SK-N-SH (cell line): Measurements from ENCODE around the gene GPR42. TPM values are rescaled to one million over a fixed set of nuclear protein-coding genes. Genes with fewer than 3 reads are reported as not detected.

ENCODE experiments used
- CTCF ChIA-PET: fragments of 300-600, 350-600 bp; formaldehyde crosslinking; extraction: SDS; loops from one replicate; lab custom pipeline; 2021; lab: Yijun Ruan, JAX
- POLR2A ChIA-PET: fragments of 350-600 bp; sonication (Branson Sonifier 250); formaldehyde crosslinking; extraction: SDS; loops from one replicate; lab custom pipeline; 2020; ENCODE audit warnings: antibody characterized with exemption, inconsistent platforms; lab: Yijun Ruan, JAX
- DNase-seq: peaks from one replicate; pipeline ENCODE4 v3.0.0; 2012
- H2AFZ ChIP-seq: fragments of 200-600 bp; sonication (generic); 2 replicates; pipeline ENCODE4 v1.8.1; 2016; ENCODE audit warnings: antibody characterized with exemption, mild to moderate bottlenecking, low read depth
- H3F3A ChIP-seq: fragments of 200-600 bp; sonication (generic); replicated peaks from 2 replicates; pipeline ENCODE3; 2016; ENCODE audit warnings: antibody characterized with exemption, mild to moderate bottlenecking; ENCODE audit not compliant: insufficient read depth
- H3K27ac ChIP-seq, 2 experiments: fragments of 200-500 bp in 1 of 2; fragments of 200-600 bp in 1 of 2; sonication (Bioruptor generic) in 1 of 2; sonication (generic), shearing (Covaris generic) in 1 of 2; 2 replicates each; pipeline versions ENCODE4 v1.5.1 to v1.6.1; 2014 to 2016; ENCODE audit warnings: low read depth in 2 of 2, inconsistent platforms in 1 of 2, low read length in 1 of 2, mild to moderate bottlenecking in 1 of 2, mixed read lengths in 1 of 2
- H3K27me3 ChIP-seq: fragments of 200-600 bp; sonication (generic), shearing (Covaris generic); 2 replicates; pipeline ENCODE4 v1.6.1; 2016; ENCODE audit warnings: mixed run types; ENCODE audit not compliant: insufficient read depth
- H3K36me3 ChIP-seq, 2 experiments: fragments of 200-500 bp in 1 of 2; fragments of 200-600 bp in 1 of 2; sonication (Bioruptor generic) in 1 of 2; sonication (generic) in 1 of 2; replicated peaks in 1 of 2; 2 replicates each; pipeline versions ENCODE3 to v1.5.1; 2014 to 2016; ENCODE audit warnings: low read length in 1 of 2, mild to moderate bottlenecking in 1 of 2; ENCODE audit not compliant: insufficient read depth in 2 of 2, control insufficient read depth in 1 of 2
- H3K4me1 ChIP-seq, 2 experiments: fragments of 200-500 bp in 1 of 2; fragments of 200-600 bp in 1 of 2; sonication (Bioruptor generic) in 1 of 2; sonication (generic), shearing (Covaris generic) in 1 of 2; 2 replicates each; pipeline versions ENCODE4 v1.5.1 to v1.6.1; 2014 to 2016; ENCODE audit warnings: low read depth in 1 of 2, low read length in 1 of 2, mixed run types in 1 of 2; ENCODE audit not compliant: insufficient read depth in 2 of 2, control insufficient read depth in 1 of 2
- H3K4me2 ChIP-seq: fragments of 200-600 bp; sonication (generic), shearing (Covaris generic); 2 replicates; pipeline ENCODE4 v1.6.1; 2017; ENCODE audit warnings: mixed run types
- H3K4me3 ChIP-seq, 2 experiments: fragments of 200-500 bp in 1 of 2; fragments of 200-600 bp in 1 of 2; sonication (Bioruptor generic) in 1 of 2; sonication (generic), shearing (Covaris generic) in 1 of 2; 2 replicates each; pipeline versions ENCODE4 v1.5.1 to v1.8.1; 2014 to 2016; ENCODE audit warnings: low read depth in 2 of 2, inconsistent platforms in 1 of 2, low read length in 1 of 2, mild to moderate bottlenecking in 1 of 2, mixed read lengths in 1 of 2, moderate library complexity in 1 of 2
- H3K79me2 ChIP-seq: fragments of 200-600 bp; sonication (generic); 2 replicates; pipeline ENCODE4 v1.8.1; 2017; ENCODE audit warnings: mild to moderate bottlenecking; ENCODE audit not compliant: insufficient read depth
- H3K9ac ChIP-seq: fragments of 200-600 bp; sonication (generic); 2 replicates; pipeline ENCODE4 v1.6.1; 2017; ENCODE audit warnings: mixed run types
- H3K9me2 ChIP-seq: fragments of 200-600 bp; sonication (generic); 2 replicates; pipeline ENCODE4 v1.6.1; 2017; ENCODE audit warnings: mixed run types
- H3K9me3 ChIP-seq: fragments of 200-600 bp; sonication (generic); 2 replicates; pipeline ENCODE4 v1.6.1; 2017; ENCODE audit warnings: mixed run types, mild to moderate bottlenecking, moderate library complexity
- H4K20me1 ChIP-seq: fragments of 200-600 bp; sonication (generic); 2 replicates; pipeline ENCODE4 v1.6.1; 2017; ENCODE audit warnings: mild to moderate bottlenecking, mixed run types; ENCODE audit not compliant: insufficient read depth
- CHD2 ChIP-seq: fragments of 150-350 bp; IDR thresholded peaks from 2 replicates; pipeline ENCODE4 v1.6.1; 2018; ENCODE audit warnings: low read length; ENCODE audit not compliant: partially characterized antibody
- CTCF ChIP-seq: fragments of 200-600 bp; sonication (generic); IDR thresholded peaks from 2 replicates; pipeline ENCODE4 v1.6.1; 2017; ENCODE audit warnings: antibody characterized with exemption, mild to moderate bottlenecking, moderate library complexity
- ELF1 ChIP-seq: IDR thresholded peaks from 2 replicates; pipeline ENCODE4 v1.4.0; 2012
- NFIC ChIP-seq: IDR thresholded peaks from 2 replicates; pipeline ENCODE4 v1.4.0; 2012; ENCODE audit warnings: borderline replicate concordance
- NRF1 ChIP-seq: IDR thresholded peaks from 2 replicates; pipeline ENCODE4 v1.6.1; 2012; ENCODE audit warnings: low read depth, mild to moderate bottlenecking, low read length
- POLR2AphosphoS5 ChIP-seq: IDR thresholded peaks from 2 replicates; pipeline ENCODE4 v1.6.1; 2012; ENCODE audit warnings: low read depth, low read length
- RCOR1 ChIP-seq: fragments of 150-350 bp; IDR thresholded peaks from 2 replicates; pipeline ENCODE4 v1.6.1; 2017; ENCODE audit warnings: antibody characterized with exemption, low read length
- RFX5 ChIP-seq: IDR thresholded peaks from 2 replicates; pipeline ENCODE4 v1.6.1; 2012; ENCODE audit warnings: mild to moderate bottlenecking, improper control_type of control experiment, low read length
- SIN3A ChIP-seq: IDR thresholded peaks from 2 replicates; pipeline ENCODE4 v1.6.1; 2012; ENCODE audit warnings: low read depth, mild to moderate bottlenecking, low read length, moderate library complexity, borderline replicate concordance
- SMC3 ChIP-seq: IDR thresholded peaks from 2 replicates; pipeline ENCODE4 v1.6.1; 2012; ENCODE audit warnings: low read depth, low read length, improper control_type of control experiment
- USF1 ChIP-seq: IDR thresholded peaks from 2 replicates; pipeline ENCODE4 v1.4.0; 2012; ENCODE audit warnings: low read depth, borderline replicate concordance
- USF2 ChIP-seq: fragments of 150-350 bp; IDR thresholded peaks from 2 replicates; pipeline ENCODE4 v1.6.1; 2017; ENCODE audit warnings: antibody characterized with exemption, low read length, low read depth, borderline replicate concordance
- ZBTB33 ChIP-seq: IDR thresholded peaks from 2 replicates; pipeline ENCODE4 v1.4.0; 2012; ENCODE audit warnings: low read depth, borderline replicate concordance
- WGBS: methylation state at CpG from one replicate; pipeline ENCODE4 v1.1.6; 2017; ENCODE audit warnings: low lambda C conversion rate; 5-methylcytosine and 5-hydroxymethylcytosine counted together
- polyA plus RNA-seq, 3 experiments: library from polyadenylated mRNA; depleted of rRNA; stranded (reverse); fragments of >200 nt; gene quantifications; 2 replicates each; pipeline ENCODE4 v1.2.3, GENCODE V29; 2012

GPR42 gene
- polyA plus RNA-seq, 1 of the 3 experiments (the other 2 are of a cell fraction) = not detected

- Histone ChIP-seq H3K4me2 (no peak overlapping the region), H3K4me1 (no peaks in the 10 kb centered on the region), H3K79me2 (no peaks in the 10 kb centered on the region), H3K36me3 (no peaks in the 10 kb centered on the region), H3K4me3 (no peak overlapping the region), H2AFZ (no peak overlapping the region), H3K9me3 (no peaks in the 10 kb centered on the region), H3K27ac (no peak overlapping the region), H3K9me2 (no peaks in the 10 kb centered on the region), H3K9ac (no peak overlapping the region), H3F3A (no peaks in the 10 kb centered on the region), H4K20me1 (no peaks in the 10 kb centered on the region), H3K27me3 (peaks cover 66% of the 10 kb centered on the region)
- no peak for TF ChIP-seq USF1
- no peak for TF ChIP-seq POLR2AphosphoS5
- no peak for TF ChIP-seq SIN3A
- no peak for TF ChIP-seq SMC3
- no peak for TF ChIP-seq NRF1
- no peak for TF ChIP-seq NFIC
- no peak for TF ChIP-seq ZBTB33
- TF ChIP-seq RFX5 = no peak
- DNase-seq = no peak
- 30% methylated on average over 7 of the region's 7 CpGs for WGBS
- ChIA-PET CTCF (interaction anchor here (0.7 to 0.9 kb wide), 2 partner anchors 45 to 64 kb away, joined by 3 read pairs; no protein-coding TSS in a partner anchor), POLR2A (no interaction called here)
Measured at GRCh38 chr19:35416331-35416730, 45.5 kb downstream of the GPR42 start.

- ChIA-PET POLR2A (no interaction called here), CTCF (interaction anchor here (0.7 to 1.3 kb wide), 3 partner anchors 9 to 62 kb away, joined by 3 to 5 read pairs (median 3); no protein-coding TSS in a partner anchor)
- Histone ChIP-seq H3K27ac (no peak overlapping the region), H3K27me3 (peaks cover 70% of the 10 kb centered on the region), H3K36me3 (no peaks in the 10 kb centered on the region), H3K79me2 (no peaks in the 10 kb centered on the region), H3K4me2 (no peak overlapping the region), H3K4me1 (no peaks in the 10 kb centered on the region), H3K9me3 (no peaks in the 10 kb centered on the region), H3F3A (no peaks in the 10 kb centered on the region), H4K20me1 (no peaks in the 10 kb centered on the region), H3K9me2 (no peaks in the 10 kb centered on the region), H3K9ac (no peak overlapping the region), H3K4me3 (no peak overlapping the region), H2AFZ (no peak overlapping the region)
- 14% methylated on average over 2 of the region's 2 CpGs for WGBS
- no peak for DNase-seq
- TF ChIP-seq CHD2 = no peak
- TF ChIP-seq SMC3 = no peak
- no peak for TF ChIP-seq CTCF
- no peak for TF ChIP-seq RCOR1
- TF ChIP-seq USF2 = no peak
- no peak for TF ChIP-seq ELF1
- no peak for TF ChIP-seq RFX5
- TF ChIP-seq USF1 = no peak
Measured at GRCh38 chr19:35417278-35417677, 46.4 kb downstream of the GPR42 start.
